LNCAP (cell line): Measurements from ENCODE around the gene PROCA1.

ENCODE experiments used
- TF ChIP-seq, protein P1 (sequence below): fragments of 450-650 bp; IDR thresholded peaks from 2 replicates; pipeline ENCODE4 v1.5.1; 2017; ENCODE audit warnings: mild to moderate bottlenecking

PROCA1 gene

GRCh38 chr17:28740406-28741357 is 29.0 kb upstream of the PROCA1 start:
- TF ChIP-seq, protein P1, sequence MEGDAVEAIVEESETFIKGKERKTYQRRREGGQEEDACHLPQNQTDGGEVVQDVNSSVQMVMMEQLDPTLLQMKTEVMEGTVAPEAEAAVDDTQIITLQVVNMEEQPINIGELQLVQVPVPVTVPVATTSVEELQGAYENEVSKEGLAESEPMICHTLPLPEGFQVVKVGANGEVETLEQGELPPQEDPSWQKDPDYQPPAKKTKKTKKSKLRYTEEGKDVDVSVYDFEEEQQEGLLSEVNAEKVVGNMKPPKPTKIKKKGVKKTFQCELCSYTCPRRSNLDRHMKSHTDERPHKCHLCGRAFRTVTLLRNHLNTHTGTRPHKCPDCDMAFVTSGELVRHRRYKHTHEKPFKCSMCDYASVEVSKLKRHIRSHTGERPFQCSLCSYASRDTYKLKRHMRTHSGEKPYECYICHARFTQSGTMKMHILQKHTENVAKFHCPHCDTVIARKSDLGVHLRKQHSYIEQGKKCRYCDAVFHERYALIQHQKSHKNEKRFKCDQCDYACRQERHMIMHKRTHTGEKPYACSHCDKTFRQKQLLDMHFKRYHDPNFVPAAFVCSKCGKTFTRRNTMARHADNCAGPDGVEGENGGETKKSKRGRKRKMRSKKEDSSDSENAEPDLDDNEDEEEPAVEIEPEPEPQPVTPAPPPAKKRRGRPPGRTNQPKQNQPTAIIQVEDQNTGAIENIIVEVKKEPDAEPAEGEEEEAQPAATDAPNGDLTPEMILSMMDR = no peak

- TF ChIP-seq, protein P1 = no peak
These were observed 27.1 kb upstream of the PROCA1 start for GRCh38 chr17:28738680-28739384.

GRCh38 chr17:28737770-28738679 is 26.3 kb upstream of the PROCA1 start:
- TF ChIP-seq, protein P1 = no peak

DNA sequence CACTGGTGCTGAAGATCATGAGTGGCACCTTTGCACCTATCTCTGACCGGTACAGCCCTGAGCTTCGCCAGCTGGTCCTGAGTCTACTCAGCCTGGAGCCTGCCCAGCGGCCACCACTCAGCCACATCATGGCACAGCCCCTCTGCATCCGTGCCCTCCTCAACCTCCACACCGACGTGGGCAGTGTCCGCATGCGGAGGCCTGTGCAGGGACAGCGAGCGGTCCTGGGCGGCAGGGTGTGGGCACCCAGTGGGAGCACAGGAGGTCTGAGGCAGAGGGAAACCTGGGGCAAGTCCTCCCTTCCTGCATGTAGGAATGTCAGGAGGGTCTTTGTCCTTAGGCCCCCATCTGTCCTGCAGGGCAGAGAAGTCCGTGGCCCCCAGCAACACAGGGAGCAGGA is 25.6 kb upstream of the PROCA1 start:
- TF ChIP-seq, protein P1 = no peak

GRCh38 chr17:28735242-28735722 is 23.6 kb upstream of the PROCA1 start:
- TF ChIP-seq, protein P1 = no peak

DNA sequence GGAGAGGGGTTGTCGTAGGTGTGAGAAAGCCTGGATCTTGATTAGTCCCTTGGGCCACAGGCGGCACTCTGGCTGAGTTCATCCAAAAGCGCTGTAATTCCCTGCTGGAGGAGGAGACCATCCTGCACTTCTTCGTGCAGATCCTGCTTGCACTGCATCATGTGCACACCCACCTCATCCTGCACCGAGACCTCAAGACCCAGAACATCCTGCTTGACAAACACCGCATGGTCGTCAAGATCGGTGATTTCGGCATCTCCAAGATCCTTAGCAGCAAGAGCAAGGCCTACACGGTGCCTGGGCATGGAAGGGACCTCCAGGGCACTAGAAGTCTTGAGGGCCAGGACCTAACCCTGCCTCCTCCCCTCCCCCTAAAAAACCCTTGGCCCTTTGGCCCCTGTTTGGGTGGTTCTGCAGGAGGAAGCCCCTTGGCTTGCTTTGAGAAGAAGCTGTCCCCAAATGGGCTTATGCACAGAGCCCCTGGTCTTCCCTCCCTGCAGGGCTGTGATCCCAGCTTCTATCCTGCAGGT is 23.1 kb upstream of the PROCA1 start:
- TF ChIP-seq, protein P1 = no peak

GRCh38 chr17:28733346-28733745 is 21.7 kb upstream of the PROCA1 start:
- TF ChIP-seq, protein P1 = no peak
